HUES64 (cell line): ENCODE results near the gene CDR2. TPM values are rescaled to one million over a fixed set of nuclear protein-coding genes. Genes with fewer than 3 reads are reported as not detected.
"Not testable (repeated sequence)": the region's sequence is repeated elsewhere in the genome, so short reads cannot be mapped to it uniquely, and the experiment has no call there.

Experiments used
- H3K27ac ChIP-seq: 2 replicates; pipeline ENCODE4 v1.7.0; 2013; ENCODE audit warnings: low read depth, low read length, inconsistent platforms
- H3K27me3 ChIP-seq: 2 replicates; pipeline ENCODE4 v1.6.1; 2013; ENCODE audit warnings: mild to moderate bottlenecking, low read length; ENCODE audit not compliant: insufficient read depth
- H3K36me3 ChIP-seq: 2 replicates; pipeline ENCODE4 v1.6.1; 2013; ENCODE audit warnings: mild to moderate bottlenecking, low read length; ENCODE audit not compliant: insufficient read depth
- H3K4me1 ChIP-seq: 2 replicates; pipeline ENCODE4 v1.6.1; 2013; ENCODE audit warnings: mild to moderate bottlenecking, low read length, moderate library complexity; ENCODE audit not compliant: insufficient read depth
- H3K4me3 ChIP-seq: 2 replicates; pipeline ENCODE4 v1.5.1; 2013; ENCODE audit warnings: mild to moderate bottlenecking, low read length, moderate library complexity
- H3K9ac ChIP-seq: 2 replicates; pipeline ENCODE4 v1.6.1; 2013; ENCODE audit warnings: mild to moderate bottlenecking, low read depth, low read length
- H3K9me3 ChIP-seq: 2 replicates; pipeline ENCODE4 v1.6.1; 2013; ENCODE audit warnings: low read depth, low read length; ENCODE audit not compliant: insufficient read depth
- WGBS: fragments of 150-250, 120-280 bp; methylation state at CpG from one replicate; pipeline ENCODE4 v1.1.7; 2013; ENCODE audit warnings: missing lambda C conversion rate; 5-methylcytosine and 5-hydroxymethylcytosine counted together
- polyA plus RNA-seq, 2 experiments: library from polyadenylated mRNA; stranded (reverse); fragments of 50-300 nt; gene quantifications; one replicate each; pipeline ENCODE4 v1.2.3, GENCODE V29; 2013

The CDR2 gene
- polyA plus RNA-seq (2013, experiment 1 of 2), result 19.4 TPM
- polyA plus RNA-seq (2013, experiment 2 of 2), result 19.0 TPM

DNA sequence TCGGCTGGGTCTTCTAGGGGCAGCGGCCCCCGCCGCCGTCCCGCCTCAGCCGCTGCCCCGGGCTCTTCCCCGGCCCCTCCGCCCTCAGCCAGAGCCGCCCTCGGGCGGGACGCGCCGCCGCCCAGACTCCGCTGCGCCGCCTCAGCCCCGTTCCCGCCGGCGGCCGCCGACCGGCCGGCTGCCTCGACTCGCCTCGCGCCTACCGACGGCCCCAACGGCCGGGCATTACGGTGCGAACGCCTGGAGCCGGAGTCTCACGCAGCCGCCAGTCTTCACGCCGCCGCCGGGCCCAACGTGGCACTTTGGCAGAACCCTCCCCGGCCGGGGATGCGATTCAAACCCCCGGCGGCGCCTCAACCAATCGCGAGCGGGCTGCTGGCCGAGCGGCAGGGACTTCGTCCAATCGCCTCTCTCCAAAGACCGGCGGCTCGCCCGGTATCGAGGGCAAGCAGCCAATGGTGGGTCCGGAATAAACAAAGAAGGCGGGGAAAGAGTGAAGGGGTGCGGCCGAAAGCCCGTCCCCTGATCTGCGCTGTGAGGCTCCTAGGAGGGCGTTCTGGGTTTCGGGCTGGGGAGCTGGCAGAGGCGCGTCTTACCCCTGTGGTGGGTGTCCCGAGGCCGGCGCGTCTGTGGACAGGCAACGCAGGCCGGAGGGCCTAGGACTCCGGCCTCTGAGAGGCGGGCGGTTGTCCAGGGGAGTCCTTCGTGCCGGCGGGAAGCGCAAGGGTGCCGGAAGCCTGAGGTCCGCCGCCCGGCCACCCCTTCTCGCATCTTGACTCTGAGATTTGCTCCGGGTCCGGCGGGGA, at the start of gene CDR2:
Gene CDR2 (minus strand): TSS at position 309 of the 806 bp plus-strand sequence. CDS start 310 bp downstream, outside the sequence.
- peaks cover 12% of the 10 kb centered on the region; the same call in 1 of the 2 replicates for H3K36me3 ChIP-seq
- peak within 1 kb of the TSS; percentile 52 for H3K27ac ChIP-seq
- WGBS, result under 1% methylated on average over 96 of the region's 96 CpGs
- peaks cover 25% of the 10 kb centered on the region for H3K27me3 ChIP-seq
- H3K9me3 ChIP-seq, result no peaks in the 10 kb centered on the region
- peaks cover 26% of the 10 kb centered on the region for H3K4me1 ChIP-seq
- H3K4me3 ChIP-seq, result peak within 1 kb of the TSS; percentile 87
- peak within 1 kb of the TSS; percentile 85 for H3K9ac ChIP-seq

GRCh38 chr16:22423716-22424115, 49.3 kb upstream of the CDR2 start:
- Histone ChIP-seq H3K36me3 (peaks cover 30% of the 10 kb centered on the region), H3K27ac (no peak overlapping the region), H3K9me3 (no peaks in the 10 kb centered on the region), H3K4me1 (no peaks in the 10 kb centered on the region), H3K27me3 (no peaks in the 10 kb centered on the region), H3K9ac (no peak overlapping the region), H3K4me3 (no peak overlapping the region)
- WGBS, result 95% methylated on average over 12 of the region's 12 CpGs

GRCh38 chr16:22421136-22421535, 46.7 kb upstream of the CDR2 start:
- WGBS, result 95% methylated on average over 14 of the region's 14 CpGs
- peaks cover 19% of the 10 kb centered on the region for H3K36me3 ChIP-seq

DNA sequence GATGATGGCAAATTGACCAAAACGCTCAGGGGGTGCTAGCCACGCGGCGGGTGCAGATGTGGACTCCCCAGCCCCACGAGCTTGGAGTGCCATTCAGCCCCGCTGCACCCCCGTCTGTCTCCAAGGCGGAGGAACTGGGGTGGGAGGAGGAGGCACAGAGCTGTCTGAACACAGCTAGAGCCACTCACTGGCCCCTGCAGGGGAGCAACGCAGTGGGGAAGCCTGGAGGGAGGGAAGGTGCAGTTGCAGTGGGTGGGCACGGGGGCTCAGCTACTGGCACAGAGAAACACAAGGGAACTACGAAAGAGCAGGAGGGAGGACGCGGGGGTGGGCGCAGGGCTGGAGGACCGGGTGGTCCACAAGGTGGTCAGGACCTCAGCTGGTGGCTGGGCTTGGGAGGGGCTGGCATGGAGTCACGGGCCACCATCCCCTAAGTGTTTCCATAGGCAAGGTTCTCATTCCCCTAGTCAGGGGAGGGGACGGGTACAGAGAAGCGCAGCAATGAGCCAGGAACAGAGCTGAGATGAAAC, 46.3 kb upstream of the CDR2 start:
- Histone ChIP-seq H3K4me1 (no peaks in the 10 kb centered on the region), H3K27ac (no peak overlapping the region), H3K9me3 (no peaks in the 10 kb centered on the region), H3K4me3 (no peak overlapping the region), H3K27me3 (no peaks in the 10 kb centered on the region), H3K36me3 (peaks cover 19% of the 10 kb centered on the region), H3K9ac (no peak overlapping the region)
- 95% methylated on average over 18 of the region's 18 CpGs for WGBS

More at GRCh38 chr16:22421136-22421535, 46.7 kb upstream of the CDR2 start:
- Histone ChIP-seq H3K9ac (no peak overlapping the region), H3K4me1 (no peaks in the 10 kb centered on the region), H3K27ac (no peak overlapping the region), H3K4me3 (no peak overlapping the region), H3K27me3 (no peaks in the 10 kb centered on the region), H3K9me3 (no peaks in the 10 kb centered on the region)

GRCh38 chr16:22419908-22420307, 45.5 kb upstream of the CDR2 start:
- Histone ChIP-seq H3K4me3 (no peak overlapping the region), H3K9ac (no peak overlapping the region), H3K36me3 (peaks cover 19% of the 10 kb centered on the region), H3K27me3 (no peaks in the 10 kb centered on the region), H3K9me3 (no peaks in the 10 kb centered on the region), H3K4me1 (no peaks in the 10 kb centered on the region), H3K27ac (no peak overlapping the region)
- WGBS, result 95% methylated on average over 11 of the region's 11 CpGs

DNA sequence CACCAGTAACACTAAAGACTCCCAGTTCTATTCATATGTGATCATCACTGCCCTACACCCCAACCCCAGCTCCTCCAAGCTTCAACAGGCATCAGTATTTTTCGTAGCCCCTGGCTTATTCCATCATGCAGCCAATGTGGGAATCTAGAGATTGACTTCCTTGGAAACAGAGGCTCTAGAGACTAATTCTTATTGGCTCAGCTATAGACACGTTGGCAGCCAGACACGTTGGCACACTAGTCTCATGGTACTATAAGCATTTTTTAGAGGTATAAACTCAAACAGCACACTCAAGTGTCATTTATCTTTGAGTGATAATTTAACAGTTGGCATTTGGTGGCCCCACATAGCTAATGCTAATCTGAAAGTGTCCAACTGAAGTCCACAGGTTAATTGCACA, 44.4 kb upstream of the CDR2 start:
- WGBS, result 90% methylated on average over 3 of the region's 3 CpGs

GRCh38 chr16:22417798-22418197, 43.4 kb upstream of the CDR2 start:
- H3K9me3 ChIP-seq, H3K9ac ChIP-seq, H3K4me3 ChIP-seq, H3K4me1 ChIP-seq, H3K27ac ChIP-seq, H3K27me3 ChIP-seq: not testable (repeated sequence)
- peaks cover 12% of the 10 kb centered on the region for H3K36me3 ChIP-seq
- WGBS, result 93% methylated on average over 6 of the region's 6 CpGs

More for the DNA sequence above, 44.4 kb upstream of the CDR2 start:
- H3K9me3 ChIP-seq, result no peaks in the 10 kb centered on the region
- H3K9ac ChIP-seq, result no peak overlapping the region
- H3K4me1 ChIP-seq, result no peaks in the 10 kb centered on the region
- H3K36me3 ChIP-seq, result peaks cover 16% of the 10 kb centered on the region
- no peak overlapping the region for H3K4me3 ChIP-seq
- H3K27ac ChIP-seq, result no peak overlapping the region
- no peaks in the 10 kb centered on the region for H3K27me3 ChIP-seq

- Histone ChIP-seq H3K27ac (no peak overlapping the region), H3K4me1 (no peaks in the 10 kb centered on the region), H3K27me3 (no peaks in the 10 kb centered on the region), H3K36me3 (peaks cover 10% of the 10 kb centered on the region), H3K9me3 (no peaks in the 10 kb centered on the region), H3K9ac (no peak overlapping the region), H3K4me3 (no peak overlapping the region)
- 94% methylated on average over 4 of the region's 4 CpGs for WGBS
These were observed 42.6 kb upstream of the CDR2 start for GRCh38 chr16:22417019-22417418.

DNA sequence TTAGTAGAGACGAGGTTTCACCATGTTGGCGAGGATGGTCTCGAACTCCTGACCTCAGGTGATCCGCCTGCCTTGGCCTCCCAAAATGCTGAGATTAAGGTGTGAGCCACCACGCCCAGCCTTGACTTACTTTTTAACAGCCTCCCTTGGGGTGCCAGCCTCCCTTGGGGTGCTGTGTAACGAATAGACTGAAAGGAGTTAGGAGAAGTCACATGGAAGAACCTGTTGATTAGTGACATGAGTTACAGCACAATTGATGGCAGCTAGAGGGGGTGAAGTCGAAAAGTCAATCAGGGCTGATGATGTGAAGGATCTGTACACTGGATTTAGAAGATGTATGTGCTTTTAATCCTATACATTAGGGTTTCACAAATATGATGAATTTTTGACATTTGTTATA, 39.4 kb upstream of the CDR2 start:
- Histone ChIP-seq H3K36me3 (peaks cover 3% of the 10 kb centered on the region; the same call in 1 of the 2 replicates), H3K9me3 (no peaks in the 10 kb centered on the region), H3K4me1 (no peaks in the 10 kb centered on the region), H3K4me3 (no peak overlapping the region), H3K27me3 (no peaks in the 10 kb centered on the region), H3K27ac (no peak overlapping the region), H3K9ac (no peak overlapping the region)
- WGBS, result 94% methylated on average over 7 of the region's 7 CpGs

DNA sequence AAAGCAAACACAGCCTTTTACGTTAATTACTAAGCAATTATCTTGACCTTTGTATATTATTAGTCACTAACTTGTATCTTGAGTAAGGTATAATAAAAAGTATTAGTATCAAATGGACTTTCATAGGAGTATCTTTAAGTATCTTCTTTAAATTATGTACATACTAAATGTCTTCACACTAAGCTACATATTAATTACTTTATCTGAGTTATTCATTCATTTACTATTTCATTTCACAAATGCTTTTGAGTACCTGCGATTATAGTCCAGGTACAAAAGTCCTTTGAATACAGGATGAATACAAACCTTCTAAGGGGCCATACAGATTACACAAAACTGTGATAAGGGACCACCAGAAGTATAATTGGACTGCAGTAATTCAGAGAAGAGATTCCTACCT, 33.1 kb upstream of the CDR2 start:
- Histone ChIP-seq H3K27me3 (no peaks in the 10 kb centered on the region), H3K27ac (no peak overlapping the region), H3K9me3 (no peaks in the 10 kb centered on the region), H3K4me1 (no peaks in the 10 kb centered on the region), H3K36me3 (no peaks in the 10 kb centered on the region), H3K4me3 (no peak overlapping the region), H3K9ac (no peak overlapping the region)
- WGBS, result 87% methylated on average over 1 of the region's 2 CpGs

DNA sequence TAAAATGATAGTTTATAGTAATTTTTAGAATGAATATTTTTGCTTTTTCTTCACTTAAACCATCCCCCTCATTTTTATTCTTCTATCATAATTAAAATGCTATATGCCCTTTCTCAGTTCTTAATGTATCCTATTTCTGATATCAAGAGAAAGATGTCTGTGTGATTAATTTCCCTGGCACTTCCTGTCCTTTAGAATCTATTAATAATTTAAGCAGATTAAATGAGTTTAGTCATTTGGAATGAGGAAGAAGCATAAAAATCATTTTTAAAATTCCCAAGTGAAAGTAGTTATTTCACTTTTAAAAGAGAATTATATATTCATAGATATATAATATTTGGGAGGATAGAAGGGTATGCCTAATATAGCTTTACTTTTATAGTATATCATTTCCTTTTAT, 27.8 kb upstream of the CDR2 start:
- Histone ChIP-seq H3K4me3 (no peak overlapping the region), H3K36me3 (no peaks in the 10 kb centered on the region), H3K27me3 (no peaks in the 10 kb centered on the region), H3K9me3 (no peaks in the 10 kb centered on the region), H3K27ac (no peak overlapping the region), H3K9ac (no peak overlapping the region), H3K4me1 (no peaks in the 10 kb centered on the region)
